Measurements from ENCODE around the gene PRLH. TPM values are rescaled to one million over a fixed set of nuclear protein-coding genes. Genes with fewer than 3 reads are reported as not detected.

The PRLH gene
- total and polyA plus RNA-seq, 2 of the 13 experiments (the other 11 are each of a cell fraction or from before 2014, with no cell fraction given) = not detected

DNA sequence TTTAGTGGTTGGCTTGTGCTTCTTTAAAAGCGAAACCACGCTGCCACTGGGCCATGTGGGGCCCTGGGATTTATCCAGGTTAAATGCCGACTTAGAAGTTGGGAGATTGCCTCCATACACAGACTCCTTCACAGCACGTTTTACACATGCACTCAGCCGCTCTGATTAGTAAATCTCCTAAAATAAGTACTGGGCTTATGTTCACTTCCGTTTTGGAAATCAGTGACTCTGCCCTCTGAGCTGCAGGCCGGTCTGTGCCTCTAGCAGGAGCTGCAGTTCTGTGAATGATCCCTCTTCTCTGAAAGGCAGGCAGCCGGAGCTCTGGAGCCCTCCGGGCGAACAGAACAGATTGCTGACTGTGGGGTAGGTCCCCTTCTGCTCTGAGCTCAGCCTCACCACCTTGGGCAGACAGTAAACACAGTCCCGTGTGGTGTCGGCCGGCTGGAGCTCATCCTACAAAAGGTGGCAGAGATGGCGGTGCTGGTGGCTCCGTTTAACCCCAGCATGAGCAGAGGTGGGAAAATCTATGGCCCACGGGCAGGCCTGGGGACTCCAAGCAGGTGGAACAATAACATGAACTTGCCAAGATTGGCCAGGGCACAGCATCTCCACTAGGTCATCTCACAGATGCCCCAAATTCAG lies 34.0 kb downstream of the PRLH start (continued):
- TF ChIP-seq ZNF614 (CRISPR knock-in tag; IDR thresholded peaks at IDR 0.05; ENCODE audit: borderline replicate concordance) = peak; percentile 69; the same call in 1 of the 2 replicates
- no peak; the same call in 1 of the 2 replicates for TF ChIP-seq GATAD2A (CRISPR knock-in tag; IDR thresholded peaks at IDR 0.05)
- peak; percentile 23; the same call in 1 of the 2 replicates for TF ChIP-seq YEATS2 (CRISPR knock-in tag; IDR thresholded peaks at IDR 0.05; ENCODE audit: borderline replicate concordance)
- TF ChIP-seq GABPA (IDR thresholded peaks at IDR 0.05; ENCODE audit: low read depth, low read length) = no peak
- TF ChIP-seq GABPA (CRISPR knock-in tag; IDR thresholded peaks at IDR 0.05; ENCODE audit: low read depth) = peak; percentile 65
- TF ChIP-seq ADNP (CRISPR knock-in tag; IDR thresholded peaks at IDR 0.05) = no peak
- TF ChIP-seq, protein P1, sequence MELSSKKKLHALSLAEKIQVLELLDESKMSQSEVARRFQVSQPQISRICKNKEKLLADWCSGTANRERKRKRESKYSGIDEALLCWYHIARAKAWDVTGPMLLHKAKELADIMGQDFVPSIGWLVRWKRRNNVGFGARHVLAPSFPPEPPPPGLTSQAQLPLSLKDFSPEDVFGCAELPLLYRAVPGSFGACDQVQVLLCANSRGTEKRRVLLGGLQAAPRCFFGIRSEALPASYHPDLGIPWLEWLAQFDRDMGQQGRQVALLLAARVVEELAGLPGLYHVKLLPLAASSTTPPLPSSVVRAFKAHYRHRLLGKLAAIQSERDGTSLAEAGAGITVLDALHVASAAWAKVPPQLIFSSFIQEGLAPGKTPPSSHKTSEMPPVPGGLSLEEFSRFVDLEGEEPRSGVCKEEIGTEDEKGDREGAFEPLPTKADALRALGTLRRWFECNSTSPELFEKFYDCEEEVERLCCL (CRISPR knock-in tag; IDR thresholded peaks at IDR 0.05; ENCODE audit: borderline replicate concordance) = no peak; the same call in 1 of the 2 replicates
- TF ChIP-seq SNAPC2 (CRISPR knock-in tag; IDR thresholded peaks at IDR 0.05) = no peak
- TF ChIP-seq GPN1 (CRISPR knock-in tag; IDR thresholded peaks at IDR 0.05; ENCODE audit: borderline replicate concordance) = no peak
- TF ChIP-seq HNRNPUL1 (IDR thresholded peaks at IDR 0.05; ENCODE audit: low read depth, low read length) = no peak
- peak; percentile 23; the same call in 1 of the 2 replicates for TF ChIP-seq ZMYM4 (CRISPR knock-in tag; IDR thresholded peaks at IDR 0.05)
- TF ChIP-seq, protein P2, sequence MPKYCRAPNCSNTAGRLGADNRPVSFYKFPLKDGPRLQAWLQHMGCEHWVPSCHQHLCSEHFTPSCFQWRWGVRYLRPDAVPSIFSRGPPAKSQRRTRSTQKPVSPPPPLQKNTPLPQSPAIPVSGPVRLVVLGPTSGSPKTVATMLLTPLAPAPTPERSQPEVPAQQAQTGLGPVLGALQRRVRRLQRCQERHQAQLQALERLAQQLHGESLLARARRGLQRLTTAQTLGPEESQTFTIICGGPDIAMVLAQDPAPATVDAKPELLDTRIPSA (CRISPR knock-in tag; IDR thresholded peaks at IDR 0.05; ENCODE audit: borderline replicate concordance) = no peak
- peak; percentile 49; the same call in 1 of the 2 replicates for TF ChIP-seq ZKSCAN8 (CRISPR knock-in tag; IDR thresholded peaks at IDR 0.05; ENCODE audit: borderline replicate concordance)
- peak; percentile 60; the same call in 1 of the 2 replicates for TF ChIP-seq ELF3 (CRISPR knock-in tag; IDR thresholded peaks at IDR 0.05)
- 0 out of 2 replicates have a peak, but pooled peaks have one; percentile 28 for TF ChIP-seq KDM2A (CRISPR knock-in tag; IDR thresholded peaks at IDR 0.05; ENCODE audit: borderline replicate concordance, low read depth)
- TF ChIP-seq ZNF256 (CRISPR knock-in tag; conservative IDR thresholded peaks at IDR 0.05) = 0 out of 2 replicates have a peak, but pooled peaks have one; percentile 31
- no peak for TF ChIP-seq ZBTB1 (CRISPR knock-in tag; IDR thresholded peaks at IDR 0.05; ENCODE audit: borderline replicate concordance)
- TF ChIP-seq NR2C2 (CRISPR knock-in tag; IDR thresholded peaks at IDR 0.05; ENCODE audit: borderline replicate concordance) = no peak
- TF ChIP-seq CBX2 (IDR thresholded peaks at IDR 0.05; ENCODE audit: low read depth, low read length) = no peak
- TF ChIP-seq CBX2 (CRISPR knock-in tag; IDR thresholded peaks at IDR 0.05; ENCODE audit: low read depth) = no peak
- no peak for TF ChIP-seq SETDB1 (CRISPR knock-in tag; IDR thresholded peaks at IDR 0.05; ENCODE audit: borderline replicate concordance)
- no peak; the same call in 1 of the 2 replicates for TF ChIP-seq SP5 (CRISPR knock-in tag; IDR thresholded peaks at IDR 0.05; ENCODE audit: borderline replicate concordance, low read depth)
- peak; percentile 63 for TF ChIP-seq HMG20B (CRISPR knock-in tag; conservative IDR thresholded peaks at IDR 0.05)
- TF ChIP-seq ZNF18 (CRISPR knock-in tag; IDR thresholded peaks at IDR 0.05; ENCODE audit: insufficient replicate concordance) = peak; percentile 36
- TF ChIP-seq SOX13 (IDR thresholded peaks at IDR 0.05) = no peak
- TF ChIP-seq SOX13 (CRISPR knock-in tag; conservative IDR thresholded peaks at IDR 0.05 in 1 of 2, IDR thresholded peaks at IDR 0.05 in 1 of 2) = 0 out of 4 replicates have a peak, but pooled peaks of 1 of the 2 experiments have one; percentile 5
- no peak for TF ChIP-seq FOXK2 (IDR thresholded peaks at IDR 0.05)
- TF ChIP-seq RAD21 (CRISPR knock-in tag; IDR thresholded peaks at IDR 0.05) = 0 out of 2 replicates have a peak, but pooled peaks have one; percentile 13
- no peak for TF ChIP-seq ZNF672 (CRISPR knock-in tag; IDR thresholded peaks at IDR 0.05)
